IPS-18c (cell line): Measurements from ENCODE around the gene HS3ST6.

ENCODE experiments used
- H3K4me3 ChIP-seq: 2 replicates; pipeline ENCODE4 v1.7.0; 2013; ENCODE audit warnings: low read depth, mild to moderate bottlenecking, low read length, moderate library complexity; ENCODE audit not compliant: insufficient read depth
- H3K9me3 ChIP-seq: one replicate; pipeline ENCODE4 v1.6.1; 2013; ENCODE audit warnings: mild to moderate bottlenecking, low read length, moderate library complexity; ENCODE audit not compliant: control insufficient read depth, insufficient read depth

HS3ST6 gene

GRCh38 chr16:1874854-1875253 is 43.4 kb downstream of the HS3ST6 start:
- Histone ChIP-seq H3K9me3 (no peaks in the 10 kb centered on the region), H3K4me3 (no peak overlapping the region)

GRCh38 chr16:1871974-1872635 is 46.1 kb downstream of the HS3ST6 start, which contains the start of gene MEIOB:
Gene MEIOB, minus strand, starts transcription at chr16:1872164. Its CDS starts 3,989 bp downstream, at chr16:1868175.
- Histone ChIP-seq H3K4me3 (peak within 1 kb of the TSS; percentile 41), H3K9me3 (no peaks in the 10 kb centered on the region)

GRCh38 chr16:1870365-1871082 is 47.7 kb downstream of the HS3ST6 start:
- H3K9me3 ChIP-seq: no peaks in the 10 kb centered on the region
- no peak overlapping the region for H3K4me3 ChIP-seq

GRCh38 chr16:1865902-1866690 is 52.1 kb downstream of the HS3ST6 start:
- no peaks in the 10 kb centered on the region for H3K9me3 ChIP-seq
- no peak overlapping the region for H3K4me3 ChIP-seq

- no peak overlapping the region for H3K4me3 ChIP-seq
- no peaks in the 10 kb centered on the region for H3K9me3 ChIP-seq
Measured at GRCh38 chr16:1863681-1864460, 54.3 kb downstream of the HS3ST6 start.

- H3K4me3 ChIP-seq: no peak overlapping the region
- no peaks in the 10 kb centered on the region for H3K9me3 ChIP-seq
Measured at GRCh38 chr16:1862394-1862793, 55.8 kb downstream of the HS3ST6 start.

GRCh38 chr16:1861730-1862129 is 56.5 kb downstream of the HS3ST6 start:
- H3K9me3 ChIP-seq: no peaks in the 10 kb centered on the region

More at GRCh38 chr16:1861730-1862129, 56.5 kb downstream of the HS3ST6 start:
- no peak overlapping the region for H3K4me3 ChIP-seq
